HG03457 (cell line): ENCODE measurements around the gene SERTAD2.

ENCODE experiments used
- ATAC-seq: cut with Tn5 transposase; IDR thresholded peaks from one replicate; pipeline ENCODE4 v1.9.1; 2021; ENCODE audit warnings: moderate number of reproducible peaks; ENCODE audit not compliant: unreplicated experiment

SERTAD2 gene

DNA sequence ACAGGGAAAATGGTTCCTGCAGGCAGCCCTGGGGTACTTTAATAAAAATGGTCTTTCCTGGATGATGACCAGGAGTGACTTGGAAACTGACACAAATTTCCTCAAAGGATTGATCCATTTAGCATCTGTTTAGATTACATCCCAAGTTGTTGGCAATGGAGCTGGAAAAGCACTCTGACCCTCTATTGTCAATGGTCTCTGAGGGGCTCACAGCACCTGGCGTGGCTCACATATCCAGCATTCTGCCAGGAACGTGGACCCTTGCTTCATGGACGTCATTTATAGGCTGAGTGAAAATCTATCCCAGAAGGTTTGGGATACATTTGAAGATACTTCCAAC lies 43.8 kb downstream of the SERTAD2 start:
- no peak for ATAC-seq

DNA sequence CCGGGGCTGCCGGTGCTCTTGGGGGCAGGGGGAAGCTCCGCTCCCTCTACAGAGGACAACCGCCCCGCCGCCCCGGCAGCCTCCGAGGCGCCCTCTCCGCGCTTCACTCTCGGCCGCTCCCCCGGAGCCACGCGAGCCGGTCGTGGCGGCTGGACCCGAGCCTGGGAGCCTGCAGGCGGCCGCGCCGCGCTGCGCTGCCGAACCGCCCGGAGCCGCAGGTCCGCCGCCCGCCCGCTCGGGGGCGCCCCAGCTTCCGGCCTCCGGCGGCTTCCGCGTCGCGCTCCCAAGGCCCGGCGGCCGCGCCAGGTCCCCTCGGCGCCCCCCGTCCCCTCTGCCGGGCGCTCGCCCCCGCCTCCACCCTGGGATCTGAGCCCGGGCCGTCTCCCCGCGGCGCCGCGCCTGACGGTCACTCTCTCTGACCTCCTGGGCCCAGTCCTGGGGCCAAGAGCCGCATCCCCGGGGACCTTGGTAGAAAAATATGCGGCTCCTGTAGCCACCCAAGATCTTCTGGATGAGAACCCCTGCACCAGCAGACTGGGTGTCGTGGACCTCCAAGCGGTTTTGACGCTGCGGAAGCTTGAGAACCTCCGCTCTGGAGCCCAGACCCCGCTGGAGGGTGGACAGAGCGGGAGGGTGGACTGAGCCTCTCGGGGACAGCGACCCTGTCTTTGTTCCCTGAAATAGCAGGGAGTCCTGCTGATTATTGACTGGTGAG lies 44.3 kb downstream of the SERTAD2 start:
- ATAC-seq = no peak

DNA sequence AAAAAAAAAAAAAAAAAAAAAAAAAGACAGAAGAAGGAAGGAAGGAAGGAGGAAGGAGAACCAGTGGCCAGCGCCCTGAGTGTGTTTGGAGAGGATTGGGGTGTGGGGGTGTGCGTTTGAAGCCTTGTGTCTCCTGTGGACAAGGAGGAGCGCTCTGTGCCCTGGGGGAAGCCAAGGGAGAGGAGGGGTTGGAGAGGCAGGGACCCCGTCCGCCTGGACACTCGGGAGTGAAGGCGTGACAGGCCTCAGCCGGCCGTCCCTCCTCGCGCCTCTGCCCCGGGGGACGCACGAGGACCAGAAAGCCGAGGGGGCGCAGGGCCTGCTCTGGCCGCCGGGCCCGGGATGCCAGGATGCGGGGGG lies 44.9 kb downstream of the SERTAD2 start:
- no peak for ATAC-seq

DNA sequence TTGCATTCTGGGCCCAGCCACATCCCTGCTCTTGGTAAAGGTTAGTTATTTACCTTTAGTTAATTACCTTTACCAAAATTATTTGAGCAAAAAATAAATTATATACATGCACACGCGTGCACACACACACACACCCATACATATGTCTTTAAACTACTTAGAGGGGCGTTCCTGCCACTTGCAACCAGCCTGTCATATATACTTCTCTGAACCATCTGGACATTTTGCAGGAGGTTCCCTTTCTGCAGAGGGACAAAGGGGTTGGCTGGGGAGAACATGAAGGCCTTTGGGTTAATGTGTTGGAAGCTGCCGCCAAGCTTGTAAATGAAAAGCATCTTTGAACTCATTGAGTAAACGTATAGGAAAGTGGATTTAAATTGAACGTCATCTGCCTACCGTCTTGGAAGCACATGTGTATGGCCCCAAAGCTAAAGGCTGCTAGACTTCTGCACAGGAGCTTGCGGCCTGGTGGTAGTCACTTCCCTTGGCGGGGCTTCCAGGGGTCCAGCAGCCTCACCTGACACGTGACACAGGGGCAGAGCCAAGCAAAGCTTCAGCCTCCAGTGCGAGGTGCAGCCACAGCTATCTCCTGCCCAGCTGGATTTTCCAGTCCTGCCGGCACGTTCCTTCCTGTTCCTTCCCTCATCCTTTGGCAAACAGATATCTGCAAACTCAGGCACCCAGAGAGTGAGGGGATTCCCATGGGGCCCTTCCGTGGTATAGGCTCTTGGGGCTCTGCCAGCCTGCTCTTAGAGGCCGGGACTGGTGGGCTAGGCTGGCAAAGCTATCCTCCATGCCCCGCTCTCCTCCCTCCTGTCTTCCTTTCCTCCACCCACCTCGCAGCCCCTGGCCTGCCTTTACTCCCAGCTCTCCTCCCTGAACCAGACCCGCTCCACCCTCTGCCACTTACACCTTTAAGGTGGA lies 46.1 kb downstream of the SERTAD2 start:
- no peak for ATAC-seq

DNA sequence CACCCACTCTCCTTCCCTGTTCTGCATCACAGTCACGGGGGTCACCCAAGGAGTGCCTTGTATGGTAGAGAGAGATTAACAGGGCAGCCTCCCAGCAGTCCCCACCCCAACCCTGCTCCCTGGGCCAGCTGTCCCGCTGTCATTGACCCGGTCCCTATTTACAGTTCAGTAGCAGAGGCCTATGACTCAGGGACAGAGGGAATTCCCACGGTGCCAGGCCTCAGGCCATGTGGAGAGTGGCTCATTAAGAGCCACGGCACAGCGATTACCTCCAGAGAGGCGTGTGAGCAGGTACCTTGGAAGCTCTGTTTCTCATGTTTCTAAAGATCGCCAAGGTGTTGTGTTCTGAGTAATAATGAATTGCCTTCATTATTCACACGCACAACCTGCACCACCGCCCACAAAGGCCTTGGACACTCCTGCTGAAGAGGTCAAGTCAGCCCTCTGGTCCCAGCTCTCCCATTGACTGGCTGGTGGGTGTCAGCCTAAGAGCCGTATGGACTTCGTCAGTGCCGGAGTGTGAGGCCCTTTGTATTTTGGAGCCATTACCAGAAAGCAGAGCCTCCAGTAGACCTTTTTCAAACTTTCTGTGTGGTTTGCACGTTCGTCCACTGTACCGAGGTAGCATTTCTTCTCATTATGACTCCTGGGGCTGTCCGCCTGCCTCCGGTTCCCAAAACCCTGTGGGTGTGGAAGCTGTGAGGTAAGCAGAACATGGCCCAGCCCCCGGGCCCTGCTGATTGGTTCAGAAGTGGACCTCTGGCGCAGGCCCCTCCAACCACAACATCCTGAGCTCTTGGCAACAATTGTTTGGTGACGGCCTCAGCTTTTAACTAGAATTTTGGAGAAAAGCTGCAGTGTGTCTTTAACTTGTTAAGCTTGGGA lies 47.0 kb downstream of the SERTAD2 start:
- ATAC-seq = peak; percentile 88

DNA sequence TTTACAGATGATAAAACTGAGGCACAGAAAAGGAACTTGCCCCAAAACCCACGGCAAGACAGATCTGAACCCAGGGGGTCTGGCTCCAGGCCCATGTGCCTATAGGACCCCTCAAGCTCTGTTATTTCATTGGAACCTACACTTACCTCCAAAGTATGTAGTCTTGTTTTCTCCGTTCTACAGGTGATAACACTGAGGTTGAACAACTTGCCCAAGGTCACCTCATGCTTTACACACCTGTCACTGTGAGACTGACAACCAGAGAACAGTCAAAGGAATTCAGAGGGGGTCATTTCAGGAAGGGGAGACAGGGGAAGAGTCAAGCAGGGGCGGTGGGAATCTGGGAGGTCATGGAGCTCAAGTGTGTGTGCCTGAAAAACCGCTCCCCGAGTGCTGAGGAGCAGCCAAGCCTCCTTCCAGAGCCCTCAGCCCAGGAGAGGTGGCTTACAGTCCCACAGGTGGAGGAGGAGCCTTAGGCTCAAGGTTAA lies 47.7 kb downstream of the SERTAD2 start:
- ATAC-seq = no peak

DNA sequence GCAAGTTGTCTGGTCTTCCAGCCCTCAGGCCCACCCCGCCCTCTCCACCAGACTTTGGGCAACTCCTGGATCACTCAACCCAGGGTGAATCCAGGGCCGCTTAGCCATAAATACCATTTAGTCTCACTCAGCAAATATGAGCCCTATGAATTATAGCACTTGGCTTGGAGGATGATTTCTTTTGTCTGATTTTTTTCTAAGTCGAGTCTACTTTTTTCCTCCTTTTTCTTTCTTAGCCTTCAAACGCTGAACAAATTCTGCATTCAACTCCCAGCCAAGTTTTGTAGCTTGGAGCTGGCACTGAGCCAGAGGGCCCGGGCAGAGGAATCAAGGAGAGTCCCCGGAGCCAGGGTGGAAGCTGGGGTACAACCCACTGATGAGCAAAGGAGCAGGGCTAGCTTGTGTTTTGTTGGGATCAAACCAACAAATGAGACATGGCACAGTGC lies 48.7 kb downstream of the SERTAD2 start:
- ATAC-seq = no peak

DNA sequence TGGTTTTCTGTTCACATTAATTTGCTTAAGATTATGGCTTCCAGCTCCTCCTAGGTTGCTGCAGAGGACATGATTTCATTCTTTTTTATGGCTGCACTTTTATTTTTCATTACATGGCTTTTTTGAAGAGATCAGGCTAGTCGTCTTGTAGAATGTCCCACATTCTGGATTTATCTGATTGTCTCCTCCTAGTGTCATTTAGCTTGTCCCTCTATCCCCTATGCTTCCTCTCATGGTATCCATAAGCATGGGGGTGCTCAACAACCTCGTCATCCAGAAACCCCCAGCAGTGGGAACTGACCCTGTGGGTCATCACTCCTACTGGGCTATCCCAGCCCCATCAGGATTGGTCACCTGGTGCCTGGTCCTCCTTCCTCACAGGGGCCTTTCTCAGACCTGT lies 49.6 kb downstream of the SERTAD2 start:
- no peak for ATAC-seq

DNA sequence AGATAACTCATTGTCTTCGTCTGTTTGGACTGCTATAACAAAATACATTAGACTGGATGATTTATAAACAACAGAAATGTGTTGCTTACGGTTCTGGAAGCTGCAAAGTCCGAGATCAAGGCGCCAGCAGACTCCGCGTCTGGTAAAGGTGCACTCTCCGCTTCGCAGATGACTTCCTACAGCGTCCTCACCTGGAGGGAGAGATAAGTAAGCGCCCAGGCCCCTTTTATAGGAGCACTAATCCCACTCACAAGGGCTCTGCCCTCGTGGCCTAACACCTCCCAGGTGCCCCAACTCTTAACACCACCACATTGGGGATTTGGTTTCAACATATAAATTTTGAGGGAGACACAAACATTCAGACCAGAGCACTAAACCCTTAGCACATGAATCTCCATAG lies 51.3 kb downstream of the SERTAD2 start:
- ATAC-seq = no peak

DNA sequence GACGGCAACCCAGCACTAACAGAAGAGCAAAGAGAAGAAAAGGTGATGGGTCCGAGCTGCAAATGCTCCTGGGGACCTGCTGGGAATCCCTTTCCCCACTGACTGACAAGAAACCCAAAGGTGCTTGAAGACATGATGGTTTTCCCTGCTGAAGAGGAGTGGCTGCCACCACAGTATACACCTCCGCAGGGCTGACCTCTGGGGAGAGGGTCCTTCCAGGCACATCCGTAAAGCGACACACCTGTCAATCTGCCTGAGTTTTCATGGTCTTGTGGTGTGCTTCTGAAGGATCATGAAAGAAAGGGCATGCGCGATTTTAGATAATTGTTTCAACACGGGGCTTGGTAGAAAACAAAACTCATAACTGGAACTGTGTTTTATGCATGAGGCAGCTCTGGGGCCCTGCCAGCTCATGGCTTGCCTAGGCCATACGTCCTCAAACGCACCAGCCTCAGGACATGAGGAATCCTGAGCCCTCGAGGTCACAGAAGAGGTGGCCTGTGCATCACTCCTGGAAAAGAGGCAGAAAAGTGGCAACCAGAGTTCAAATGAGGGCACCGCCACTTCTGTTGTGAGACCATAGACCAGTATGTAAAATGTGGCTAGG lies 51.8 kb downstream of the SERTAD2 start:
- no peak for ATAC-seq

DNA sequence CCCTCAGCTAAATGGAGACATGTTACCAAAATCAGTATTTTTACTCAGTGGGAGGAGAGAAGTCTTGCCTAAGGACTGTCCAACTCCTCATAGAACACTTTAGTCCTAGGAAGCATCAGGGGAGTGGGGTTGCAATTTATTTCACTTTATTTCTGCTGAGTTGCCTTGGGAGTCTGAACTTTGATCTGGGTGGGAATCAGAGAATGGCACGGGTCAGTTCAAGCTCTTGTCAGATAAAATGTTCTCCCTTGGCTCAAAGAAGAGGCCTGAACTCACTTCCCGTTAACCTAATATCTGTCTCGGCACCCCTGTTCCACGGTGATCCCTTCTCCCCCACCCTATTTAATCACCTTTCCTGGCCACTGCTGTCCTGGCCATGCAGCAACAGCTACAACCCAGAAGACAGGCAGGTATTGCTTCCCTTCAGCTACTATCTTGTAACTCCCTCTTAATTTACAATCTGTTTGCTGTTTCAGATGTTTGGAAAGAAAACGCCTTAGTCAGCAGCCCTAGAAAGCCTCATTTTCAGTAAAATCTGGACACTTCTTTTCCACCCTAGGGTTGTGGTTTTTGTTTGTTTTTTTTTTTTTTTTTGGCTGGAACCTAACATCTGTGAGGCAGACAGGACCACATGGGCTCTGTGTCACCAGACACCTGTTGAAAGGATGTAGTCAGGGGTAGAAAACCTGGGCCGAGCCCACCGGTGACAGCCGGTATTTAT lies 52.5 kb downstream of the SERTAD2 start:
- no peak for ATAC-seq

DNA sequence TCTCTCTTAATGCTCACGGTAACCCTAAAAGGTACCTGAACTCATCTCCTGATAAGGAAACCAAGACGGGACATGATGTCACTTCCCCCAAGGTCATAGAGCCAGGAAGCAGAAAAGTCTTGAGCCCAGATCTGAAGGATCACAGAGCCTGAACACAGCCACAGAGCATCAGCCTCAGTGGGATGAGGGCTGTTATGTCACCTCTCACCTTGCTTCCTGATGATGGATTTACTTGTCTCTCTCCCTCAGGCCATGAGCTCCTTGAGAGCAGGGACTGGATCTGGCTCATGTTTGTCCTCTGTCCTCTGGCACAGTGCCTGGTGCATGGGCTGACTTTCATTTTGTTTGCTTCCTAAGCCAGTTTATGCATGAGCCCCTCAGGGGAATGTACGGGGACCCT lies 54.2 kb downstream of the SERTAD2 start:
- no peak for ATAC-seq

DNA sequence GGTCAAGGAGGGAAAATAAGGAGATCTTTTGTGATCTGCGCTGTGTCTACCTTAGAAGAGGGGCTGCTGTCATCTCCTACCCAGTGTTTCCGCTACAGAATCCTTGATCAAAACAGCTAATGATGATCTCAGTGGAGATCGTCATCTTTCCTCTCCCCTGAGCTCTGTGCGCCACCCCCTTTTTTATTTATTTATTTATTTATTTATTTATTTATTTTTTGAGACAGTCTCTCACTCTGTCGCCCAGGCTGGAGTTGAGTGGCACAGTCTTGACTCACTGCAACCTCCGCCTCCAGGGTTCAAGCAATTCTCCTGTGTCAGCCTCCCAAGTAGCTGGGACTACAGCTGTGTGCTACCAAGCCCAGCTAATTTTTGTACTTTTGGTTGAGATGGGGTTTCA lies 55.5 kb downstream of the SERTAD2 start:
- no peak for ATAC-seq

DNA sequence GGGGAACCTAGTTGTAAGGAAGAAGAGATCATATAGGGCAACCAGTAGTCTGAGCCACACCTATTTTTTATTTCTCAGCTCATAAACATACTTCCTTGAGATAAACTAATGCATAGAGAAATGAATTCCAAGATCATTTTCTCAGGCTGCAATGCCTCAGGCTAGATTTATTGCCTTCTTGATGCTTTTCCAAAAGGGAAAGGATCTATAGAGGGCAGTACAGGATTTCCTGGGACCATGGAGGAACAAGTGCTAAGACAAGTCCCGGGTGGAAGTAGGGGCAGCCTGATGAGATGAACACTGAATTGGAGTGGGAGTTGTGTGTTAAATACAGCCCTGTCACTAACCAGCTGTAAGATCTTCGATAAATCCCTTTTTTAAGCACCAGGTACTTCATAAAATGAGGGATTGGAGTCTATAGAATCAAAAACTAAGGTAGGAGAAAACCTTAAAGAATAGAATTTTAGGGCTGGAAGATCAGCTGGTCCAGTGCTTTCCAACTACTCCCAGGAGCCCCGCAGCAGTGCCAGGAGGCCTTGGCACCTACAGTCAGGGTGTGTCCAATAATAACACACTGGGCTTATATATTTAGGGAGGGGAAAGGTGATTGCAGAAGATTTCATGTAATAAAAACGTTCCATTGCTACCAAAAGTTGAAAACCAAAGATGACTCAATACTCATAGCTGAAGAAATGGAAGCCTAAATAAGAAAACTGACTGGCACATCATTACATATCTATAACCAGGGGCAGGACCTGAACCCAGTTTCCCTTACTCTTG lies 58.1 kb downstream of the SERTAD2 start:
- no peak for ATAC-seq

DNA sequence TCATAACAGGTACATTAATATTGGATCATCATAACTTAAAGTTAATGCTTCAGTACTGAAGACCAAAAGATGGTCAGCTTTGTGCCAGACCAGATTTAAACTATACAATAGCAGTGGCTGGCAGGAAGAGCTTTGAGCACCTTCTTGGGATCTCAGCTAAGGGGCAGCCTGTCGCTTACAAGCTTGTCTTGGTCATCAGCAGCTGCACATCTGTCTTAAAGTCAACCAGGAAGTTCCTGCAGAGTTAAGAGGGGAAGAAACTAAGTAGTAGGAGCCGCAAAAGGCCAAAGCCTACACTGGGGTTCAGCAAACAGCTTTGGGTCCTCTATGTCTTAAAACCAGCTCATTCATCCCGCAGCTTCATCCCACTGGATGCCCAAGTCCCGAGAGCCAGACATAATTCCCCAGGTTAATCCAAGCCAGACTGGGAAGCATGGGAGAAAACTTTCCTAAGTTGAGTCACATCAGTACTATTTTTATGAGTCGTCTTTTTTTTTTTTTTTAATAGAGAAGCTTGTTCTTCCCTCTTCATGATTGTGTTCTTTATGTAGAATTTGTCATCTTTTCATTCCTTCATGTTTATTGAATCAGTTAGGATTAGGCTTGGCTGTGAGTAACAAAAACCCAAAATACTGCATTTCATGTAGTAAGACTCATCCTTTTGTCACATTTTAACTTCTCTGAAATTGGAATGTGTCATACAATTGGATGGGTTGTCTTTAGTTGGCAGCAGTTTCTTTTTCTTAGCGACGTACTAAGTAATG lies 59.3 kb downstream of the SERTAD2 start:
- no peak for ATAC-seq

DNA sequence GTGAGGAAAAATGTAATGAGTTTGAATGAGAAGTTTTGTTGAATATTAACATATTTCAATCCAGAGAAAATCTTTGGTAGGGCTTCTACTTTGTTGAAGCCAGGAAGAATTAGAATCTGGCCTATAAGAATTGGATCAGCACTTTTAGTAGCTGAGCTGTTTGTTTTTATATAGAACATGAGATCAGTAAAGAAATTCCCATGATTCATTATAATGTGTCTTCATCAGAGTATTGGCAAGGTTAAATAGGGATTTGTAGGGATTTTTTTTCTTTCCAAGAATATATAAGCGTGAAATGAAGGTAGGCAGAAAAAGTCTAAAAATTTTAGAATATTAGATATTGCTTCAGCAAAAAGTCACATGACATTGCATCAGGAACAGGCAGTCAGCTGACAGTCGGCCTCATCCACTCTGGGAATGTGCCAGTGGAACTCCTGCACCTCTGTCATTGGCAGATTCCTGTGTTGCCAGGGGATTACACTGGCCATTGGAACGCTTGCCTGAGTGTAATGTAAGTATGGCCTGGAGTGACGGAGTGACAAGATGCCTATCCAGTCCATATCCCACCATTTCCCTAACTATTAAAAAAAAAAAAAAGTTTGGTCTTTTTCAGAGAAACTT lies 60.6 kb downstream of the SERTAD2 start:
- ATAC-seq = no peak

DNA sequence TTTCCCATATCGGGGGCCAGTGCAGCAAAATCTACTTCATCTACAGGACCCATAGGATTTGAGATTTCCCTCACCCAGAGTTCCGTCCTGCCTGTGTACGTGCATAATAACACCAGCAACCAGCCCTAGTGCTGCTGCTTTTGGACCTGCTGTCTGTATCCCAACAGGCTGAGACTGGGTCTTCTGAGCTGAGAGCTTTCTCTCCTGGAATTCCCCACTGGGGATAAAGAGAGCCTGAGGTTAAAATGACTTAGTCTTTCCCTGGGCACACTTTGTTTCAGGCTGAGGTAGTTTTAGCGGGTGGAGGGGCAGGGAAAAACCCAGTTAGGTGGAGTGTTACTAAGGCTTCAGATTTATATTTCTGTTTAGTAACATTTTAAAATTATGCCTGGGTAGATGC lies 62.5 kb downstream of the SERTAD2 start:
- no peak for ATAC-seq

DNA sequence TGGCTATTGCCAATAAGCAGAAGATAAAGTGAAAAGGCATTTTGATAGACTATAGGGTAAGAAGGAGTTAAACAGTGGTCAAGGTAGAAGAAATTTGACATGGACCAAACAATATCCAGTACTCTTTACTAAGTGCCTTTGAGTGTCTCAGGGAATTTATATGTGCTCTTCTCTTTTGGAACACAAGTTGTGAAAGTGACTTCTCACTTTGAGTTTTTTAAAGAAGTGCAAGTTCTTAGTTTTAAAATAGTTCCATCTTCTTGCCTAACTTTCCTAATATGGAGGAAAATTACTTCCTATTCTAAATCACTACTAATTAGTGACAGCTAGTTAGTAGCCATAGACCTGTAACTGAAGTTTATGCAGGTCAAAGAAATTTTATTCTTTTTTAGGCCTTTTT lies 66.2 kb downstream of the SERTAD2 start:
- ATAC-seq = no peak
